ENCODE measurements around the gene TEX26.

DNA sequence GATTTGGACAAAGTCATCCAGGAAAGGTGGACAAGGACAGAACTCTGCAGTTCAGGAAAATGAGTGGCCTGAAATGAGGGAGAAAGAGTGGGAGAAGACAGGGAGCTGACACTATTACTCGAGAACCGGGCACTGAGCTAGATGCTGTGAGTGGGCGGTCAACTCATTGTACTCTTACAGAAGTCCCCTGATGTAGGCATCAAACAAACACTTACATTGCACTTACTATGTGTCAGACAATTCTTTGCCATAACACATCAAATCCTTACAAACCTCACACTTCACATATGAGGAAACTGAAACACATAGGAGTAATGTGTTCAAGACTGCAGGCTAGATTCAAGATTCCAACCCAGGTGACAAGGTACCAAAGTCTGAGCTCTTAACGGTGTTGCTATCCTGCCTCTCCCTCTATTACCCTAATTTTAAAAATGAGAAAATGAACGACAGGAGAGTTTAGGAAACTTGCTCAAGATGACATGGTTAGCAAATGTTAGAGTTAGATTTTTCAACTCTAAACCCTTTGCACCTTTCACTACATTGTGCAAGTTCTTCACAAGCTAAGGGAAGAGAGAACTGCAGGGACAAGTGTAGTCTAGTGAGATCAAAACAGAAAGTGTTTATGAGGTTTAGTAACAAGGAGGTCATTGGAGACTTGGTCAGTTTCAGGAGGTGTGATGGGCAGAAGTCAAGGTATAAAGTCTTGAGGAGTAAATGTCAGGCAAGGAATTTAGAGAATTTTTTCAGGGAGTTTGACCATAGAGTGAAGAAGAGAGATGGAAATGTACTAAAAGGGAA lies 31.3 kb upstream of the TEX26 start:
- TF ChIP-seq, protein P1, sequence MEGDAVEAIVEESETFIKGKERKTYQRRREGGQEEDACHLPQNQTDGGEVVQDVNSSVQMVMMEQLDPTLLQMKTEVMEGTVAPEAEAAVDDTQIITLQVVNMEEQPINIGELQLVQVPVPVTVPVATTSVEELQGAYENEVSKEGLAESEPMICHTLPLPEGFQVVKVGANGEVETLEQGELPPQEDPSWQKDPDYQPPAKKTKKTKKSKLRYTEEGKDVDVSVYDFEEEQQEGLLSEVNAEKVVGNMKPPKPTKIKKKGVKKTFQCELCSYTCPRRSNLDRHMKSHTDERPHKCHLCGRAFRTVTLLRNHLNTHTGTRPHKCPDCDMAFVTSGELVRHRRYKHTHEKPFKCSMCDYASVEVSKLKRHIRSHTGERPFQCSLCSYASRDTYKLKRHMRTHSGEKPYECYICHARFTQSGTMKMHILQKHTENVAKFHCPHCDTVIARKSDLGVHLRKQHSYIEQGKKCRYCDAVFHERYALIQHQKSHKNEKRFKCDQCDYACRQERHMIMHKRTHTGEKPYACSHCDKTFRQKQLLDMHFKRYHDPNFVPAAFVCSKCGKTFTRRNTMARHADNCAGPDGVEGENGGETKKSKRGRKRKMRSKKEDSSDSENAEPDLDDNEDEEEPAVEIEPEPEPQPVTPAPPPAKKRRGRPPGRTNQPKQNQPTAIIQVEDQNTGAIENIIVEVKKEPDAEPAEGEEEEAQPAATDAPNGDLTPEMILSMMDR (IDR thresholded peaks at IDR 0.05): no peak
- TF ChIP-seq POLR2AphosphoS5 (IDR thresholded peaks at IDR 0.05): no peak
- no peak for TF ChIP-seq POLR2A (IDR thresholded peaks at IDR 0.05)

Measured in sigmoid colon (tissue), 4 donors.